Type B pancreatic cell (in vitro differentiated cells): ENCODE results near the gene HLA-B. TPM values are rescaled to one million over a fixed set of nuclear protein-coding genes. Genes with fewer than 3 reads are reported as not detected.

Experiments used
- DNase-seq: peaks from one replicate; pipeline ENCODE4 v3.0.0; 2021; ENCODE audit warnings: mixed read lengths; ENCODE audit not compliant: unreplicated experiment; ENCODE audit errors: extremely low spot score
- H3K27ac Mint-ChIP-seq: 2 replicates; pipeline ENCODE4 v1.8.0; 2021; ENCODE audit warnings: mild to moderate bottlenecking, mixed read lengths
- H3K27me3 Mint-ChIP-seq: 2 replicates; pipeline ENCODE4 v1.8.0; 2021; ENCODE audit warnings: mixed read lengths
- H3K36me3 Mint-ChIP-seq: 2 replicates; pipeline ENCODE4 v1.8.0; 2021; ENCODE audit warnings: mixed read lengths
- H3K4me1 Mint-ChIP-seq: one replicate; pipeline ENCODE4 v1.8.0; 2021; ENCODE audit warnings: mixed read lengths; ENCODE audit not compliant: unreplicated experiment
- H3K4me3 Mint-ChIP-seq: 2 replicates; pipeline ENCODE4 v1.8.0; 2021; ENCODE audit warnings: mild to moderate bottlenecking, mixed read lengths
- H3K9me3 Mint-ChIP-seq: 2 replicates; pipeline ENCODE4 v1.8.0; 2021; ENCODE audit warnings: mixed read lengths
- CTCF ChIP-seq: fragments of 200-600 bp; sonication (generic); conservative IDR thresholded peaks from 2 replicates; pipeline ENCODE4 v1.5.0; 2021; ENCODE audit warnings: antibody characterized with exemption, mild to moderate bottlenecking
- total RNA-seq: library from RNA; stranded (reverse); gene quantifications from 2 replicates; pipeline ENCODE4 v1.2.1, GENCODE V29; 2021; ENCODE audit warnings: low replicate concordance

The HLA-B gene
- total RNA-seq, 1 donor from 2014 or later = 53.9 TPM

DNA sequence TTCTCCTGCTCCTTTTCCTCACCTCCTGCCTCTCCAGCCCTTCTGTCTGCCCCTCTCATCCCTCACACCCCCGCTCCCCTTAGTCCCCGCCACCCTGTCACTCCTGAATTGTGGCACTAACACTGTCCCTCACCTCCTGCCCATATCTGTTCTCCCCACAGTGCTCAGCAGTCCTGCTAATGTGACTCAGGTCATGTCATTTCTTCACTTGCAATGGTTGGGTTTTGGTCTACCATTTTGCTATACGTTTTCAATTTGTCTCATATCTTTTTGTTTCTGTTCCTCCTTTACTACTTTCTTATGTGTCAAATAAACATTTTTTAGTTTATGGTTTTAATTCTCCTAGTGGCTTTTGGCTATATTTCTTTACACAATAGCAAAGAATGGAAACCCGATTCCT, 1.3 kb upstream of the HLA-B start:
- H3K4me3 Mint-ChIP-seq = peak overlapping the region; percentile 84
- H3K4me1 Mint-ChIP-seq = no peaks in the 10 kb centered on the region
- TF ChIP-seq CTCF = no peak
- no peaks in the 10 kb centered on the region for H3K36me3 Mint-ChIP-seq
- no peaks in the 10 kb centered on the region for H3K9me3 Mint-ChIP-seq
- no peak overlapping the region for H3K27ac Mint-ChIP-seq
- peaks cover 90% of the 10 kb centered on the region for H3K27me3 Mint-ChIP-seq
- DNase-seq = no peak

- Mint-ChIP-seq H3K9me3 (no peaks in the 10 kb centered on the region), H3K27ac (no peak overlapping the region), H3K4me1 (no peaks in the 10 kb centered on the region), H3K27me3 (peaks cover 90% of the 10 kb centered on the region), H3K36me3 (no peaks in the 10 kb centered on the region), H3K4me3 (peak overlapping the region; percentile 84)
- DNase-seq = no peak
- TF ChIP-seq CTCF = no peak
Measured at GRCh38 chr6:31357886-31358285, 907 bp upstream of the HLA-B start.

DNA sequence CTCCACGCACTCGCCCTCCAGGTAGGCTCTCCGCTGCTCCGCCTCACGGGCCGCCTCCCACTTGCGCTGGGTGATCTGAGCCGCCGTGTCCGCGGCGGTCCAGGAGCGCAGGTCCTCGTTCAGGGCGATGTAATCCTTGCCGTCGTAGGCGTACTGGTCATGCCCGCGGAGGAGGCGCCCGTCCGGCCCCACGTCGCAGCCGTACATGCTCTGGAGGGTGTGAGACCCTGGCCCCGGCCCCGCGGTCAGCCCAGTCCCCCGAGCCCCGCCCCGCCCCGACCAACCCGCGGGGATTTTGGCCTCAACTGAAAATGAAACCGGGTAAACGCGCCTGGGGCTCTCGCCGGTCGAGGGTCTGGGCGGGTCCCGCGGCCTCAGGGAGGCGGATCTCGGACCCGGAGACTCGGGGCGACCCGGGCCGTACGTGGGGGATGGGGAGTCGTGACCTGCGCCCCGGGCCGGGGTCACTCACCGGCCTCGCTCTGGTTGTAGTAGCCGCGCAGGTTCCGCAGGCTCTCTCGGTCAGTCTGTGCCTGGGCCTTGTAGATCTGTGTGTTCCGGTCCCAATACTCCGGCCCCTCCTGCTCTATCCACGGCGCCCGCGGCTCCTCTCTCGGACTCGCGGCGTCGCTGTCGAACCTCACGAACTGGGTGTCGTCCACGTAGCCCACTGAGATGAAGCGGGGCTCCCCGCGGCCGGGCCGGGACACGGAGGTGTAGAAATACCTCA, 598 bp downstream of the HLA-B start:
- Mint-ChIP-seq H3K9me3 (no peaks in the 10 kb centered on the region), H3K4me3 (peak overlapping the region; percentile 84), H3K36me3 (no peaks in the 10 kb centered on the region), H3K27ac (no peak overlapping the region), H3K27me3 (peaks cover 93% of the 10 kb centered on the region), H3K4me1 (no peaks in the 10 kb centered on the region)
- no peak for TF ChIP-seq CTCF
- DNase-seq = no peak

- H3K36me3 Mint-ChIP-seq = no peaks in the 10 kb centered on the region
- no peaks in the 10 kb centered on the region for H3K9me3 Mint-ChIP-seq
- H3K4me1 Mint-ChIP-seq = no peaks in the 10 kb centered on the region
- peaks cover 94% of the 10 kb centered on the region for H3K27me3 Mint-ChIP-seq
- no peak for DNase-seq
- no peak overlapping the region for H3K27ac Mint-ChIP-seq
- H3K4me3 Mint-ChIP-seq = no peak overlapping the region
- no peak for TF ChIP-seq CTCF
Measured at GRCh38 chr6:31355583-31355948, 1.4 kb downstream of the HLA-B start.

GRCh38 chr6:31354864-31355582, 2.0 kb downstream of the HLA-B start:
- no peak for TF ChIP-seq CTCF
- Mint-ChIP-seq H3K9me3 (no peaks in the 10 kb centered on the region), H3K4me1 (no peaks in the 10 kb centered on the region), H3K4me3 (no peak overlapping the region), H3K27ac (no peak overlapping the region), H3K36me3 (no peaks in the 10 kb centered on the region), H3K27me3 (peaks cover 94% of the 10 kb centered on the region)
- no peak for DNase-seq
